Nephron progenitor cell (in vitro differentiated cells): ENCODE data around the gene MS4A10.

ENCODE experiments used
- DNase-seq: peaks from one replicate; pipeline ENCODE4 v3.0.0; 2021
- H3K27ac Mint-ChIP-seq: 2 replicates; pipeline ENCODE4 v1.8.0; 2021; ENCODE audit warnings: mild to moderate bottlenecking, moderate library complexity, mixed read lengths
- H3K27me3 Mint-ChIP-seq: 2 replicates; pipeline ENCODE4 v1.8.0; 2021; ENCODE audit warnings: mild to moderate bottlenecking, low read depth, mixed read lengths; ENCODE audit not compliant: poor library complexity
- H3K36me3 Mint-ChIP-seq: 2 replicates; pipeline ENCODE4 v1.8.0; 2021; ENCODE audit warnings: low read depth, mixed read lengths
- H3K4me1 Mint-ChIP-seq: 2 replicates; pipeline ENCODE4 v1.8.0; 2021; ENCODE audit warnings: mixed read lengths
- H3K4me3 Mint-ChIP-seq: 2 replicates; pipeline ENCODE4 v1.8.0; 2021; ENCODE audit warnings: mild to moderate bottlenecking, moderate library complexity, mixed read lengths
- H3K9me3 Mint-ChIP-seq: 2 replicates; pipeline ENCODE4 v1.8.0; 2021; ENCODE audit warnings: mild to moderate bottlenecking, moderate library complexity, mixed read lengths
- CTCF ChIP-seq: fragments of 200-600 bp; sonication (generic); IDR thresholded peaks from 2 replicates; pipeline ENCODE4 v1.5.0; 2021; ENCODE audit warnings: antibody characterized with exemption

Gene MS4A10

GRCh38 chr11:60803273-60803936 lies 18.3 kb downstream of the MS4A10 start:
- H3K27ac Mint-ChIP-seq = no peak overlapping the region
- H3K4me1 Mint-ChIP-seq = no peaks in the 10 kb centered on the region
- TF ChIP-seq CTCF = no peak
- H3K27me3 Mint-ChIP-seq = peaks cover 43% of the 10 kb centered on the region
- no peak for DNase-seq
- no peak overlapping the region for H3K4me3 Mint-ChIP-seq
- no peaks in the 10 kb centered on the region for H3K9me3 Mint-ChIP-seq
- no peaks in the 10 kb centered on the region for H3K36me3 Mint-ChIP-seq

- Mint-ChIP-seq H3K4me3 (no peak overlapping the region), H3K27me3 (peaks cover 10% of the 10 kb centered on the region), H3K36me3 (peaks cover 4% of the 10 kb centered on the region), H3K27ac (no peak overlapping the region), H3K4me1 (no peaks in the 10 kb centered on the region), H3K9me3 (peaks cover 16% of the 10 kb centered on the region)
- TF ChIP-seq CTCF = no peak
- DNase-seq = no peak
Measured at GRCh38 chr11:60809249-60809648, 24.1 kb downstream of the MS4A10 start.

- Mint-ChIP-seq H3K27me3 (peaks cover 10% of the 10 kb centered on the region), H3K4me1 (no peaks in the 10 kb centered on the region), H3K27ac (no peak overlapping the region), H3K9me3 (peaks cover 20% of the 10 kb centered on the region), H3K36me3 (peaks cover 4% of the 10 kb centered on the region), H3K4me3 (no peak overlapping the region)
- no peak for DNase-seq
- TF ChIP-seq CTCF = no peak
Measured at GRCh38 chr11:60809691-60810090, 24.6 kb downstream of the MS4A10 start.

GRCh38 chr11:60810151-60810550 lies 25.0 kb downstream of the MS4A10 start:
- peaks cover 23% of the 10 kb centered on the region for H3K9me3 Mint-ChIP-seq
- no peak overlapping the region for H3K27ac Mint-ChIP-seq
- peaks cover 10% of the 10 kb centered on the region for H3K27me3 Mint-ChIP-seq
- no peak overlapping the region for H3K4me3 Mint-ChIP-seq
- H3K4me1 Mint-ChIP-seq = no peaks in the 10 kb centered on the region
- no peak for TF ChIP-seq CTCF
- H3K36me3 Mint-ChIP-seq = peaks cover 4% of the 10 kb centered on the region
- DNase-seq = no peak

GRCh38 chr11:60810569-60810968 lies 25.4 kb downstream of the MS4A10 start:
- Mint-ChIP-seq H3K27ac (no peak overlapping the region), H3K9me3 (peaks cover 23% of the 10 kb centered on the region), H3K4me3 (no peak overlapping the region), H3K36me3 (peaks cover 4% of the 10 kb centered on the region), H3K4me1 (no peaks in the 10 kb centered on the region), H3K27me3 (peaks cover 10% of the 10 kb centered on the region)
- DNase-seq = no peak
- no peak for TF ChIP-seq CTCF

- peaks cover 42% of the 10 kb centered on the region for H3K9me3 Mint-ChIP-seq
- H3K27me3 Mint-ChIP-seq = peaks cover 9% of the 10 kb centered on the region
- H3K4me1 Mint-ChIP-seq = no peaks in the 10 kb centered on the region
- TF ChIP-seq CTCF = no peak
- H3K36me3 Mint-ChIP-seq = peaks cover 4% of the 10 kb centered on the region
- no peak overlapping the region for H3K4me3 Mint-ChIP-seq
- no peak overlapping the region for H3K27ac Mint-ChIP-seq
- DNase-seq = no peak
Measured at GRCh38 chr11:60813324-60813723, 28.2 kb downstream of the MS4A10 start.
